Effector CD4-positive, alpha-beta T cell (primary cell): ENCODE measurements around the gene MYO1G.
"Not testable (repeated sequence)": the region's sequence is repeated elsewhere in the genome, so short reads cannot be mapped to it uniquely, and the experiment has no call there.

Experiments
- DNase-seq: peaks from one replicate; pipeline ENCODE4 v3.0.0-alpha.2; 2020

Gene MYO1G

GRCh38 chr7:44935016-44935415 lies 43.8 kb downstream of the MYO1G start:
- no peak for DNase-seq

- not testable (repeated sequence) for DNase-seq
These were observed 44.3 kb downstream of the MYO1G start for GRCh38 chr7:44934510-44934909.

DNA sequence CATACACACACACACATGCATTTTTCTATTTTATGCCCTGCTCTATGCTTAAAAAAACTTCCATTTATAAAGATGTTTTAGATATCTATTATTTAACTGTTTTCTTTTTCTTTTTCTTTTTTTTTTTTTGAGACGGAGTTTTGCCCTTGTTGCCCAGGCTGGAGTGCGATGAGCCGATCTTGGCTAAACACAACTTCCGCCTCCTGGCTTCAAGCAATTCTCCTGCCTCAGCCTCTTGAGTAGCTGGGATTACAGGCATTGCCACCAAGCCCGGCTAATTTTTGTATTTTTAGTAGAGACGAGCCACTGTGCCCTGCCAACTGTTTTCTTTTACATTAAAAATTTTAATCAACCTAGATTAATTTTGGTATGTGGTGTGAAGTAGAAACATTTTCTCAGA lies 47.9 kb downstream of the MYO1G start:
- no peak for DNase-seq

DNA sequence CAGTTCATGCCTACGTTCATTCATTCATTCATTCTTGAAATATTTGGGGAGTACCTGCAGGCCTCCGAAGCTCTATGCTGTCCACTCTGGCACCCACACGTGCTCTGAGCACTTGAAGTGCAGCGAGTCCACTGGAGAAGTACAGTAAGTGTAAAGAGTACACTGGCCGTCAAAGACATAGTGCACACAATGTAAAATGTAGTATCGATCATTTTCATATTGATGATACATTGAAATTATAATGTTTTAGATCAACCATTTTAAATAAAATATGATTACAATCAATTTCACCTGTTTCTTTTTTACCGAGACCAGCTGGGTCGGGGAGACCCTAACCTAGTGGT lies 56.5 kb downstream of the MYO1G start:
- DNase-seq = no peak

GRCh38 chr7:44921607-44922350 lies 57.0 kb downstream of the MYO1G start:
- DNase-seq = peak; percentile 97

DNA sequence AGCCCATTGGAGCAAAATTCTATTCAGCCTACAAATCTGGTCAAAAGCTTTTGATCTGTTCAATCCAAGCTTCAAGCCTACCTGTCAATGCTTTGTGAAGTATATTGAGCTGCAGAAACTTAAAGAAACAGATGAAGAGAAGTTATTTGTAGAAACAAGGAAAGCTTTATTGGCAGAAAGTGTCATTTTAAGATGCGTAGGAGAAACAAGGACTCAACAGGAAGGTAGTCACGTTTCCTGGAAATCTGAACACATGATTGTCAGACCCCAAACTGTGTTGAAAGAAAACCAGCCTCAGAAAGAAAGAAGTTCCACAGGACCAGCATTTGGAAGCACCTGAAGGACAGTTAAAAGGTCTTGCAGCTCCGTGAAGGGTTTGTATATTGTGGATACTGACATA lies 58.7 kb downstream of the MYO1G start:
- no peak for DNase-seq

- no peak for DNase-seq
These were observed 60.8 kb downstream of the MYO1G start for GRCh38 chr7:44918029-44918428.

DNA sequence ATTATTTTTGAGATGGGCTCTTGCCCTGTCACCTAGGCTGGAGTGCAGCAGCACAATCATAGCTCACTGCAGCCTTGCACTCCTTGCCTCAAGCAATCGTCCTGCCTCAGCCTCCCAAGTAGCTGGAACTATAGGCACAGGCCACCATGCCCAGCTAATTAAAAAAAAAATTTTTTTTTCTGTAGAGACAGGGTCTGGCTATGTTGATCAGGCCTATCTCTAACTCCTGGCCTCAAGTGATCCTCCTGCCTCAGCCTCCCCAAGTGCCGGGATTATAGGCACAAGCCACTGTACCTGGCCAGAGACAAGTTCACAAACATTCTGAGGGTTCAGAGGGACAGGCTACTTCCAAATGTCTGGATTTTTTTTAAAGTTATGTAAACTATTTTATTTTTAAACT lies 61.4 kb downstream of the MYO1G start:
- DNase-seq = no peak

DNA sequence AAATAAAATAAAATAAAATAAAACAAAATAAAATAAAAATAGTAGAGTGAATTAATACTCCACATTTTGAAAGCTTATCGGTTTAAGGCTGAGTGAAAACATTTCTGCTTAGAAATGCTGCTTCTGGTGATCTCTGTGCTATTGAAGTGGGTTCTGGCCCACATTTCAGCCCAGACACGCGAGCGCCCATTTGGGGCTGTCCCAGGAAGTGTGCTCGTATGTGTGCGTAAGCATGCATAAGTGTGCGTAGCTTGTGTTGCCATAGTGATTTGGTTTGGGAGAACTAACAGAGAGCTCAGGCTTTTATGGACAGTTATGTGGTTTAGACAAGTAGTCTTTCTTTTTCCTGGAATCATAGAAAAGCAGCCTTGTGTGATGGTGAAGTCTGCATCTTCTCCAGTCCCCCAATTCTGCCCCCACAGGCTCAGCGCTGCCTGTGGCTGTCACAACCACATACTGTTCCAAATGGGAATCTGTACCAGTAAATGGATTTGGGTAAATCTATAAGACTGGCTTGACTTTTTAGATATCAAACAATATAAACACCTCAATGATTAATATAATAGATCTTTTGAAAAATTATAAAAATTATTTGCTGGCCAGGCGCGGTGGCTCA lies 63.7 kb downstream of the MYO1G start:
- peak; percentile 62 for DNase-seq

GRCh38 chr7:44912775-44913347 lies 66.0 kb downstream of the MYO1G start:
- no peak for DNase-seq
